ENCODE results near the gene ELOB.
A peak's percentile ranks its signal among the peaks of the same experiment; 100 is the strongest.

The ELOB gene

GRCh38 chr16:2768403-2769089, 8.5 kb downstream of the ELOB start:
- DNase-seq (ENCODE audit: low read depth) = no peak

DNA sequence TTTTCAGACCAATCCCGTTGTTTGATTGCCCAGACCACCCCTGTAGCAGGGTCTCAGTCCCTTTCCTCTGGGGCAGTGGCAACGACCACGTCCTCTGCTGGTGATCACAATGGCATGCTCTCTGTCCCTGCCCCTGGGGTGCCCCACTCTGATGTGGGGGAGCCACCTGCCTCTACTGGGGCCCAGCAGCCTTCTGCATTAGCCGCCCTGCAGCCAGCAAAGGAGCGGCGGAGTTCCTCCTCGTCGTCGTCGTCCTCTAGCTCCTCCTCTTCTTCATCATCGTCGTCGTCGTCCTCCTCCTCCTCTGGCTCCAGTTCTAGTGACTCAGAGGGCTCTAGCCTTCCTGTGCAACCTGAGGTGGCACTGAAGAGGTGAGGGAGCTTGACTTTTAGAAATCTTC, 9.2 kb downstream of the ELOB start:
- no peak for DNase-seq (ENCODE audit: low read depth)

DNA sequence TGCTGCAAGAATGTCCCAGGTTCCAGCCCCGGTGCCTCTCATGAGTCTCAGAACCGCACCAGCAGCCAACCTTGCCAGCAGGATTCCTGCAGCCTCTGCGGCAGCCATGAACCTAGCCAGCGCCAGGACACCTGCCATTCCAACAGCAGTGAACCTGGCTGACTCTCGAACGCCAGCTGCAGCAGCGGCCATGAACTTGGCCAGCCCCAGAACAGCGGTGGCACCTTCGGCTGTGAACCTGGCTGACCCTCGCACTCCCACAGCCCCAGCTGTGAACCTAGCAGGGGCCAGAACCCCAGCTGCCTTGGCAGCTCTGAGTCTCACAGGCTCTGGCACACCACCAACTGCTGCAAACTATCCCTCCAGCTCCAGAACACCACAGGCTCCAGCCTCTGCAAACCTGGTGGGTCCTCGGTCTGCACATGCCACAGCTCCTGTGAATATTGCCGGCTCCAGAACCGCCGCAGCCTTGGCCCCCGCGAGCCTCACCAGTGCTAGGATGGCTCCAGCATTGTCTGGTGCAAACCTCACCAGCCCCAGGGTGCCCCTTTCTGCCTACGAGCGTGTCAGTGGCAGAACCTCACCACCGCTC, 9.8 kb downstream of the ELOB start:
- DNase-seq (ENCODE audit: low read depth) = no peak

- no peak for DNase-seq (ENCODE audit: low read depth)
Observed at GRCh38 chr16:2766430-2767139, 10.5 kb downstream of the ELOB start.

DNA sequence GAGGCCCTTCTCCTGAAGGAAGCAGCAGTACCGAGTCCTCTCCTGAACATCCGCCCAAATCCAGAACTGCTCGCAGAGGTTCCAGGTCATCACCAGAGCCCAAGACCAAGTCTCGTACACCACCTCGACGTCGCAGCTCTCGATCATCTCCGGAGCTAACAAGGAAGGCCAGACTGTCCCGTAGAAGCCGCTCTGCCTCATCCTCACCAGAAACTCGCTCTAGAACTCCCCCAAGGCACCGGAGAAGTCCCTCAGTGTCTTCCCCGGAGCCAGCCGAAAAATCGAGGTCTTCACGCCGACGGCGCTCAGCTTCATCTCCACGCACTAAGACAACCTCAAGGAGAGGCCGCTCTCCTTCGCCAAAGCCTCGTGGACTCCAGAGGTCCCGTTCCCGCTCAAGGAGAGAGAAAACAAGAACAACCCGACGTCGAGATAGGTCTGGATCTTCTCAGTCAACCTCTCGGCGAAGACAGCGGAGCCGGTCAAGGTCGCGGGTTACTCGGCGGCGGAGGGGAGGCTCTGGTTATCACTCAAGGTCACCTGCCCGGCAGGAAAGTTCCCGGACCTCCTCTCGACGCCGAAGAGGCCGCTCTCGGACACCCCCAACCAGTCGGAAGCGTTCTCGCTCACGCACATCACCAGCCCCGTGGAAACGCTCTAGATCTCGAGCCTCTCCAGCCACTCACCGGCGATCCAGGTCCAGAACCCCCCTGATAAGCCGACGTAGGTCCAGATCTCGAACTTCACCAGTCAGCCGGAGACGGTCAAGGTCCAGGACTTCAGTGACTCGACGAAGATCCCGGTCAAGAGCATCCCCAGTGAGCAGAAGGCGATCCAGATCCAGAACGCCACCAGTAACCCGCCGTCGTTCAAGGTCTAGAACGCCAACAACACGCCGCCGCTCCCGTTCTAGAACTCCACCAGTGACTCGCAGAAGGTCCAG, 11.3 kb downstream of the ELOB start:
- no peak for DNase-seq (ENCODE audit: low read depth)

DNA sequence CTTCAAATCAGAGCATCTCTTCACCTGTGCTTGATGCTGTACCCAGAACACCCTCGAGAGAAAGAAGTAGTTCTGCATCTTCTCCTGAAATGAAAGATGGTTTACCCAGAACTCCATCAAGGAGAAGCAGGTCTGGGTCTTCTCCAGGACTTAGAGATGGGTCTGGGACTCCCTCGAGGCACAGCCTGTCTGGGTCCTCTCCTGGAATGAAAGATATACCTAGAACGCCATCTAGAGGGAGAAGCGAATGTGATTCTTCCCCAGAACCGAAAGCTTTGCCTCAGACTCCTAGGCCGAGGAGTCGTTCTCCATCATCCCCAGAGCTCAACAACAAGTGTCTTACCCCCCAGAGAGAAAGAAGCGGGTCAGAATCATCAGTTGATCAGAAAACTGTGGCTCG, 12.4 kb downstream of the ELOB start:
- DNase-seq (ENCODE audit: low read depth) = no peak

- DNase-seq (ENCODE audit: low read depth) = no peak
Observed at GRCh38 chr16:2763173-2763572, 13.9 kb downstream of the ELOB start.

DNA sequence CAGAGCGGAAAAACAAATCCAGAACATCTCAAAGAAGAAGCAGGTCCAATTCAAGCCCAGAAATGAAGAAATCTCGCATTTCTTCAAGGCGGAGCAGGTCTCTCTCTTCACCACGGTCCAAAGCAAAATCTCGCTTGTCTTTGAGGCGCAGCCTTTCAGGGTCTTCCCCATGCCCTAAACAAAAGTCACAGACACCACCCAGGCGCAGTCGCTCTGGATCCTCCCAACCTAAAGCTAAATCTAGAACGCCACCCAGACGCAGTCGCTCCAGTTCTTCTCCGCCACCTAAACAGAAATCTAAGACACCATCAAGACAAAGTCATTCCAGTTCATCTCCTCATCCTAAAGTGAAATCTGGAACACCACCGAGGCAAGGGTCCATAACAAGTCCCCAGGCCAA, 14.4 kb downstream of the ELOB start:
- no peak for DNase-seq (ENCODE audit: low read depth)

- no peak for DNase-seq (ENCODE audit: low read depth)
Observed at GRCh38 chr16:2761886-2762583, 15.0 kb downstream of the ELOB start.

- DNase-seq (ENCODE audit: low read depth) = no peak
Observed at GRCh38 chr16:2761472-2761871, 15.6 kb downstream of the ELOB start.

GRCh38 chr16:2757344-2757743, 19.7 kb downstream of the ELOB start:
- DNase-seq (ENCODE audit: low read depth) = no peak

DNA sequence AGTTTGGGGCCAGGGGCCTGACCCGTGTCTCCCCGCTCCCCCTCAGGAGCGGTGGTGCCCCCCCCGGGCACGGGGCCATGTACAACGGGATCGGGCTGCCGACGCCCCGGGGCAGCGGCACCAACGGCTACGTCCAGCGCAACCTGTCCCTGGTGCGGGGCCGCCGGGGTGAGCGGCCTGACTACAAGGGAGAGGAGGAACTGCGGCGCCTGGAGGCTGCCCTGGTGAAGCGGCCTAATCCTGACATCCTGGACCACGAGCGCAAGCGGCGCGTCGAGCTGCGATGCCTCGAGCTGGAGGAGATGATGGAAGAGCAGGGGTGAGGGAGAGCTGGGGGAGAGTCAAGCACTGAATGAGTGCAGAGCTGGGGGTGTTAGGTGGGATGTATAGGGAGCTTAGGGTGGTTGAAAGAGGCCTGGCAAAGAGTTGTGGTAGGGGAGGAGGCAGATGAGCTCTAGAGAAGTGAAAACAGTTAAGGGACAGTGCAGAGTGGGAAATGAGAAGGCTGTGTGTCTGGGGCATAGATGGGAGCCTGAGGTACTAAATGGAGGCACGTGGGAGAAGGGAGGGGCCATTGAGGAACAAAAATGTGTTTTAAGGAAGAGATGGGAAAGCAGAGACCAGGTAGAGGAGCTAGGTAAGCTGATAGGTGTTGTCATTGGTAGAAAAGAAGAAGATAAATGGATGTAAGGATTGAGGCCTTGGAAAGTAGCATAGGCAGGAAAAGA, 20.6 kb downstream of the ELOB start:
- DNase-seq (ENCODE audit: low read depth) = no peak

GRCh38 chr16:2755158-2755557, 21.9 kb downstream of the ELOB start:
- DNase-seq (ENCODE audit: low read depth) = no peak

GRCh38 chr16:2753733-2754020, 23.4 kb downstream of the ELOB start:
- DNase-seq (ENCODE audit: low read depth) = no peak

DNA sequence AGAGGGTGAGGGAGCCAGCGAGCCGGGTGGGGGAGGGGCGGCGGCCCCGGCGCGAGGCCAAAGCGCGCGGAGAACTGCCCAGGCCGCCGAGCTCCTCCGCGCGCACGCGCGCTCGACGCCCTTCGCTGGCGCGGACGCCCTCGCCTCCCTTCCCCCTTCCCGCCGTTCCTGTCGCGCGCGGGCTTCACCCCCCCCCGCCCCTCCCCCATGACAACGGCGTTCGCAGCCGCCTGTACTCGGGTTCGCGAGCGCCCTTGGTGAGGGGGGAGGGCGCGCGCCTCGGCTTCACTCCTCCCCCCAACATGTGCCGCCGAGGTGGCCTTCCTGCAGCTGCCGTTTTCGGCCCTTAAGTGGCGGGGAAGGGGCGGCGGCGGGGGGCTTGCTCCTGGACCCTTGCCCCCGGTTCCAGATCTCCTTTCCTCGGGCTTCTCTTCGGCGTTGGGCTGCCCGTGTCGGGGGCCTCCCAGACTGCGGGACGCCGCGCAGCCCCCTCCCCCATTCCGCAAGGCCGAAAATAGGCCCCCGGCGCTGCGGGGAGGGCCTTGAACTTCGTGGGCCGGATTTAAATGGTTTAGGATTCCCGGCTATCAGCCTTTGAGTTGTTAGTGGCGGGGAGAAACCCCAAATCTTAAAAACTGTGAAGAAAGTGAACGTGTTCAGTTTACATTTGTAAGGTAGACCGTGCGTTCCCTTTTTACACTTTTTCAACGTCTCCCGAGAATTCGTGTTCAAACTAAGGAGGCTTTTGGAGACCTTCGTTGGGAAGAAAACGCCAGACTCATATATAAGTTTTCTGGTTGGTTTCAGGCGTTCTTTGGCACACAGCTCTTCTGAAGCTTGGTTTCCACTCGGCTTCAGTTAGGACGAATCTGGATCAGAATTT, 24.0 kb downstream of the ELOB start:
- DNase-seq (ENCODE audit: low read depth) = no peak

DNA sequence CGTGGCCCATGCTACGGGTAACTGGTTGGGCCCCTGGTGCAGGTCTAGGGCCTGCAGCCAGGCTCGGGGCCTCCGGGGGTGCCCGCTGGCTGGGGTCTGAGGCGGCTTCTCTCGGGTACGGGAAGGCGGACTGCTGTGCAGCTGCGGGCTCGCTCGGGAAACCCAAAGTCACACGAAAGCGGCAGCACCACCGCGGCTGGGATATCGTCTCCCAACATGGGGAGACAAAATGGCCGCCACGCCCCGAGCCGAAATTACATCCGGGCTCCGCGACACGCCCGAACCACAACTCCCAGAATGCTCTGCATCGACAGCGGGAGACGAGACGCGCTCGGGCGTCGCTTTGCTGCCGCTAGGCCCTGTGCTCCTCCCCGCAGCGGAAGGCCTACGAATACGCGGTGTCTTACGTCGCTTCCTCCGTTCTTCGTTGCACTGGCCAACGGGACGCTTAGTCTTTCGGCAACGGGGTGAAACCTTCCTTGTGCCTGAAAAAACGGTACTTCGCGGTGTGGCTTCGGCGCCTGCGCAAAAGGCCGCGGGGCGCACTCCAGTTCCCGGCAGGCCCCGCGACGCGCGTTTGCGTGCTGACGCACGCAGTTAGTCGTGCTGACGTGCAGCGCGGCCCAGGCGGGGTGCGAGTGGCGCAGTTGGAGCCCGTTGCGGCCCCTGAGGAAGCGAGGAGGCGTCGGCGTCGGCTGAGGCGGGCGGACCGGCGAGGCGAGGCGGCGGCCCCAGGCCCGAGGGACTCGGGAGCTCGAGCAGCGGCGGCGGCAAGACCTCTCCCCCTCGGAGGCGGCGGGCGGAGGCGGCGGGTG, 24.8 kb downstream of the ELOB start, which contains the start of gene SRRM2:
Gene SRRM2 (plus strand): TSS at position 604 of the 815 bp plus-strand sequence. CDS start 3,727 bp downstream, outside the sequence.
- peak; percentile 89 for DNase-seq (ENCODE audit: low read depth)

GRCh38 chr16:2751577-2752034, 25.5 kb downstream of the ELOB start:
- no peak for DNase-seq (ENCODE audit: low read depth)

DNA sequence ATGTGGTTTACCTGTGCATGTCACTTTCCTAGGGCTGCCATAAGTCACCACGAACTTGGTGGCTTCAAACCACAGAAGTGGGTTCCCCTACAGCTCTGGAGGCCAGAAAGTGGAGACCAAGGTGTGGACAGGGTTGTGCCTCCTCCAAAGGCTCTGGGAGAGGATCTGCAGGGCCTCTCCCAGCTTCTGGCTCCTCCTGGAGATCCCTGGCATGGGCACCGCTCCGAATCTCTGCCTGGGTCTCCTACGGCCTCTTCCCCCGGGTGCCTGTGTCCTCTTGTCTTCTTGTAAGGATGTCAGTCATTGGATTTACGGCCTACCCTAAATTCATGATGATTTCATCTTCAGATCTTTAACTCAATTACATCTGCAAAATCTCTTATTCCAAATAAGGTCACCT, 27.1 kb downstream of the ELOB start:
- DNase-seq (ENCODE audit: low read depth) = no peak

GRCh38 chr16:2749476-2749875, 27.6 kb downstream of the ELOB start:
- DNase-seq (ENCODE audit: low read depth) = no peak
